Transverse colon (tissue), 4 donors: ENCODE measurements around the gene LSM3.

ENCODE experiments used
- CTCF ChIP-seq, 5 experiments: fragments of 200-600 bp in 3 of 5; fragments of 450-650 bp in 2 of 5; sonication (generic) in 3 of 5; IDR thresholded peaks; 1 replicate in 2 of 5; 2 replicates in 3 of 5; pipeline ENCODE4 v1.5.1; 2016 to 2017; ENCODE audit warnings: antibody characterized with exemption in 5 of 5, inconsistent platforms in 3 of 5, mild to moderate bottlenecking in 2 of 5, moderate library complexity in 1 of 5
- EP300 ChIP-seq: sonication (generic); formaldehyde crosslinking; IDR thresholded peaks from one replicate; pipeline ENCODE4 v1.6.1; 2017; ENCODE audit warnings: antibody characterized with exemption, low read depth
- POLR2AphosphoS5 ChIP-seq, 3 donors: sonication (generic); formaldehyde crosslinking; IDR thresholded peaks; one replicate each; pipeline ENCODE4 v1.6.1; 2016; ENCODE audit warnings: antibody characterized with exemption in 3 of 3

GRCh38 chr3:14148041-14148985 lies 30.3 kb upstream of the LSM3 start:
- no peak for TF ChIP-seq EP300
- TF ChIP-seq CTCF (IDR thresholded peaks at IDR 0.05) = no peak
- TF ChIP-seq POLR2AphosphoS5 (IDR thresholded peaks at IDR 0.05) = no peak
